GM21526 (cell line): ENCODE data around the gene RSRC2.
"Not testable (repeated sequence)": the region's sequence is repeated elsewhere in the genome, so short reads cannot be mapped to it uniquely, and the experiment has no call there.

ENCODE experiments used
- ATAC-seq: cut with Tn5 transposase; IDR thresholded peaks from one replicate; pipeline ENCODE4 v1.9.1; 2021; ENCODE audit warnings: moderate library complexity; ENCODE audit not compliant: unreplicated experiment, low FRiP score

The RSRC2 gene

GRCh38 chr12:122526683-122527477 is at the start of gene RSRC2, which contains the start of gene KNTC1:
Gene RSRC2, minus strand, starts transcription at chr12:122526936. Its CDS starts 83 bp downstream, at chr12:122526853.
Gene KNTC1, plus strand, starts transcription at chr12:122527249. Its CDS starts 2,815 bp downstream, at chr12:122530064.
- peak; percentile 89 for ATAC-seq

GRCh38 chr12:122571821-122572220 is 45.1 kb upstream of the RSRC2 start:
- ATAC-seq = no peak

- not testable (repeated sequence) for ATAC-seq
Measured at GRCh38 chr12:122570006-122570405, 43.3 kb upstream of the RSRC2 start.

- ATAC-seq = no peak
Measured at GRCh38 chr12:122569288-122569687, 42.6 kb upstream of the RSRC2 start.

GRCh38 chr12:122566816-122567215 is 40.1 kb upstream of the RSRC2 start:
- ATAC-seq = not testable (repeated sequence)

GRCh38 chr12:122563361-122563760 is 36.6 kb upstream of the RSRC2 start:
- ATAC-seq = no peak

GRCh38 chr12:122560138-122560537 is 33.4 kb upstream of the RSRC2 start:
- ATAC-seq = no peak

GRCh38 chr12:122558745-122559641 is 32.3 kb upstream of the RSRC2 start:
- ATAC-seq = no peak

- ATAC-seq = no peak
Measured at GRCh38 chr12:122547330-122547729, 20.6 kb upstream of the RSRC2 start.

GRCh38 chr12:122545855-122546254 is 19.1 kb upstream of the RSRC2 start:
- ATAC-seq = no peak

- no peak for ATAC-seq
Measured at GRCh38 chr12:122544537-122544936, 17.8 kb upstream of the RSRC2 start.

GRCh38 chr12:122538496-122538895 is 11.8 kb upstream of the RSRC2 start:
- ATAC-seq = no peak

GRCh38 chr12:122537021-122537420 is 10.3 kb upstream of the RSRC2 start:
- no peak for ATAC-seq

- no peak for ATAC-seq
Measured at GRCh38 chr12:122533856-122534255, 7.1 kb upstream of the RSRC2 start.

- ATAC-seq = no peak
Measured at GRCh38 chr12:122528992-122529391, 2.3 kb upstream of the RSRC2 start.

- ATAC-seq = no peak
Measured at GRCh38 chr12:122528582-122528981, 1.8 kb upstream of the RSRC2 start.

- ATAC-seq = no peak
Measured at GRCh38 chr12:122527478-122527944, 775 bp upstream of the RSRC2 start.

- no peak for ATAC-seq
Measured at GRCh38 chr12:122523846-122524718, 2.7 kb downstream of the RSRC2 start.

- no peak for ATAC-seq
Measured at GRCh38 chr12:122523280-122523679, 3.5 kb downstream of the RSRC2 start.

GRCh38 chr12:122520676-122521075 is 6.1 kb downstream of the RSRC2 start:
- ATAC-seq = no peak
